ENCODE data around the gene HAPLN3.

- TF ChIP-seq NFRKB (IDR thresholded peaks at IDR 0.05) (no peak), ZNF384 (IDR thresholded peaks at IDR 0.05) (no peak), PKNOX1 (IDR thresholded peaks at IDR 0.05) (no peak), FOXA1 (IDR thresholded peaks at IDR 0.05) (no peak), SUZ12 (IDR thresholded peaks at IDR 0.05) (no peak), ARNT (IDR thresholded peaks at IDR 0.05) (no peak), L3MBTL2 (conservative IDR thresholded peaks at IDR 0.05) (no peak), FOXM1 (IDR thresholded peaks at IDR 0.05; ENCODE audit: borderline replicate concordance) (no peak), HDGF (IDR thresholded peaks at IDR 0.05; ENCODE audit: borderline replicate concordance) (no peak), ELF4 (IDR thresholded peaks at IDR 0.05) (no peak)
Measured at GRCh38 chr15:88897456-88898194, 2.3 kb upstream of the HAPLN3 start.
